GM18870 (cell line): ENCODE data around the gene STIMATE.

ENCODE experiments used
- ATAC-seq: cut with Tn5 transposase; IDR thresholded peaks from one replicate; pipeline ENCODE4 v1.9.1; 2021; ENCODE audit warnings: moderate library complexity; ENCODE audit not compliant: unreplicated experiment

Gene STIMATE

GRCh38 chr3:52793702-52794611, 103.4 kb downstream of the STIMATE start:
- no peak for ATAC-seq

GRCh38 chr3:52792961-52793695, 104.2 kb downstream of the STIMATE start:
- no peak for ATAC-seq

DNA sequence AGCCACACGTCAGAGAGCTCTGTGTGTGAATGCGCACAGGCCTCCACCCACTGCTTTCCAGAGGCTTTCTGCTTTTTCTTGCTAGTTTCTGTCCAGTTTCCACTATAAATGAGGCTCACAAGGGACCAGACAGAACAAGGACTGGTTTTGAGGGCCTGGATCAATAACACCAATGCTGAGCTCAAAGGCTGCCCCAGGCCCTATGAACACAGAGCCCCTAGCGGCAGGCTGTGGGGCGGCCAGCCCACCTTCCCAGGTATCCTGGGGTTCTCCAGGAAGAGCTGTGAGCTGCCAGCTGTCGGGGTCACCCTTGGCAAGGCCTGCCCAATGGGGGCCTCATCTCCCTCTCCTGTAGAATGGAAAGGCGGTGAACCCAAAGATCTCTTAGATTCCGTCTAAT, 104.9 kb downstream of the STIMATE start:
- ATAC-seq: no peak

DNA sequence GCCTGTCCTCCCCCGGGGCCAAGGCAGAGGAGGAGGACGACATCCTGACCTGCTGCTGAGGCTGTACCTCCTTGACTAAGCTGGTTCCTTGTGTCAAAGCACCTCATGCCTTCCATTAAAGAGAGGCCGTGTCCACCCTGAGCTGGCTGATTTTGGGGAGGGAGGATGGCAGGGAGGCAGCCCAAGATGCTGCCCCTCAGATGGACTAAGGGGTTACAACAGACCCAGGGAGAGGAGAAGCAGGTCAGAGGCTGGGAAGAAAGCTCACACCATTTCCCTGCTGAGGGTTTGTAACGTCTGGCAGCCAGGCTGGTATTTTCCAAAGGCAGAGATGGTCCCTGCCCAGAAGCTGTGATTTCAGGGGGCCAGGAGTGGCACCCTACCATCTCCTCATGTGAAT, 105.4 kb downstream of the STIMATE start:
- no peak for ATAC-seq

DNA sequence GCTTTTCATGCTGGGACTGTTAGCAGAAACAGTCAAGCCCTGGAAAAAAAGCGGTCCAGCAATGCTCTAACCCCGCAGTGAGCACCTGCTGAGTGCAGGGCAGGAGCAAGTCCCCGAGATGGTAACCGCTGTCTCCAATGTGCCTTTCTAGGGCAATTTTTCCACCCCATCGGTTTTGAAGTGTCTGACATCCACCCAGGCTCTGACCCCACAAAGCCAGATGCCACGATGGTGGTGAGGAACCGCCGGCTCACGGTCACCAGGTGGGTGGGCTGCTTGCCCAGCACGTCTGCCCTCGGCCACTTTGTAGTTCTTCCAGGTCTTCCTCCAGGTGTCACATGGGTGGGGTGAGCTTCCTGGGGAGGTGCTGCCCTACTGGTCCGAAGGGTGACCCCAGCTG, 106.0 kb downstream of the STIMATE start:
- no peak for ATAC-seq

DNA sequence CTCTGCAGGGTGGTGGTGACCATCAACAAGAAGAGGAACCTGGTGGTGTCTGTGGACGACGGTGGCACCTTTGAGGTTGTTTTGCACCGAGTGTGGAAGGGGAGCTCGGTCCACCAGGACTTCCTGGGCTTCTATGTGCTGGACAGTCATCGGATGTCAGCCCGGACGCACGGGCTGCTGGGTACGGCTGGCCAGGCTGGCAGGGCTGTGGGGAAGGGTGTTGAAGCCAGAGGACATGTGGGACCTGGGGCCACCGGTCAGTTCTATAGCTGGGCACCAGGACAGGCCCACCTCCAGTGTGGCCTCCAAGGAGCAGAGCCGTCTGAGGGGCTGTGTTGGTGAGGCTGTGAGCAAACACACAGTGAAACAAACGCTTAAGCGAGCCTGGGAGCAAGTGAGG, 106.6 kb downstream of the STIMATE start:
- no peak for ATAC-seq

DNA sequence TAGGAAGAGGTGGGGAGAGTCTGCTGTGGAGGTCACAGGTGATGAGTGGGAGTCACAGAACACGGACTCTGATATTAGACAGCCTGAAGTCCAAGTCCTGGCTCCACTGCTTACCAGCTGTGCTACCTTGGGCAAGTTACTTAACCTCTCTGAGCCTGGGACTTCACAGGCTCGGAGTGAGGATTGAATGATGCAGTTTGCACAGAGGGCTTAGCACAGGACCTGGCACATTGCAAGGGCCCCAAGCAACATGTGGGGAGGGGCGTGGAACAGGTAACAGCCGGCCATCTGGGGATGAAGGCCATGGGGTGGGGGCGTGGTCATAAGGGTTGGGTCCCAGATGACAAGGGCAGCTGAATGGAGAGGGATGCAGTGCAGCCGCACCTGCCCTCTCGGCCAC, 107.0 kb downstream of the STIMATE start:
- ATAC-seq: no peak

DNA sequence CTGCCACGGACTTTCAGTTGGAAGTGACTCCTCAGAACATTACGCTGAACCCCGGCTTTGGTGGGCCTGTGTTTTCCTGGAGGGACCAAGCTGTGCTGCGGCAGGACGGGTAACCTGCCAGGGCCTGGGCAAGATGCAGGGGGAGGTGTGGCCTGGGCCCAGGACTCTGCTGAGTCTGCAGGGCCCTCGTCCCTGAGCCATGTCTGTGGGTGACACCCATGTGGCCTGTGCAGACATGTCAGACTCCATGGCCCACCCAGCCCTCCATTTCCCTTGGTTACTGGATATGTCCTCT, 107.7 kb downstream of the STIMATE start:
- ATAC-seq: no peak

DNA sequence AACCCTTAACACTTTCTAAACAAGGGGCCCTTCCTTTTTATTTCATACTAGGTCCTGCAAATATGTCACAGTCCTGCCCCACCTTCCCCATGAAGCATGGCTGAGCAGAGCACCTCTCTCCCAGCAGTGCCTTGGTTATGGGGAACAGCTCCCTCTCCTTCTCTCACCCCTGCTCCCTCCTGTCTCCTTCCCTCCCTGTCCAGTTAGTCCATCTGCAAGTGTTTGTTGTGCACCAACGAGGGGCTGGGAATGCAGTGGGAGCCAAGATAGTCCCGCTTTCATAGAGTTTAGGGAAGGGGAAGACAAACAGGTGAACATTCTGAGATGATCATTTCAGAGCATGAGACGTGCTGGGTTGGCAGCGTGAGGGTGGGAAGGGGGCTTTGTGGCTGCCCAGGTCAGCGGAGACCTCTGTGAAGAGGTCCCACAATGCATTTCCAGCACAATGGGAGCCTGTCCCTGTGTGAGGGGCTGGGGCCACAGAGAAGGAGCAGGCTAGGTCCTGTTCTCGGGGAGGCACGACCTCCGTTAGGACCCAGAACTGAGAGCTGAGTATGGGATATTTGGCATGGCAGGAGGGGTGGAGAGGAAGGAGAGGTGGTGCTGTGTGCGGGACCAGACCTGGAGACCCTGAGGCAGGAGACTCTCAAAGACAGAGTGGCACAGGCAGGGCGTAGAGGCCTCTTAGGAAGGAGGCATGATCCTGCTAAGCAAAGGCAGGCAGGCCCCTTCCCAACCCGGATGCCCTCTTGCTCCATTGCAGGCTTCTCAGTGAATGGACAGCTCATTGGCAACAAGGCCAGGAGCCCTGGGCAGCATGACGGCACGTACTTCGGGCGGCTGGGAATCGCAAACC, 108.2 kb downstream of the STIMATE start:
- no peak for ATAC-seq

DNA sequence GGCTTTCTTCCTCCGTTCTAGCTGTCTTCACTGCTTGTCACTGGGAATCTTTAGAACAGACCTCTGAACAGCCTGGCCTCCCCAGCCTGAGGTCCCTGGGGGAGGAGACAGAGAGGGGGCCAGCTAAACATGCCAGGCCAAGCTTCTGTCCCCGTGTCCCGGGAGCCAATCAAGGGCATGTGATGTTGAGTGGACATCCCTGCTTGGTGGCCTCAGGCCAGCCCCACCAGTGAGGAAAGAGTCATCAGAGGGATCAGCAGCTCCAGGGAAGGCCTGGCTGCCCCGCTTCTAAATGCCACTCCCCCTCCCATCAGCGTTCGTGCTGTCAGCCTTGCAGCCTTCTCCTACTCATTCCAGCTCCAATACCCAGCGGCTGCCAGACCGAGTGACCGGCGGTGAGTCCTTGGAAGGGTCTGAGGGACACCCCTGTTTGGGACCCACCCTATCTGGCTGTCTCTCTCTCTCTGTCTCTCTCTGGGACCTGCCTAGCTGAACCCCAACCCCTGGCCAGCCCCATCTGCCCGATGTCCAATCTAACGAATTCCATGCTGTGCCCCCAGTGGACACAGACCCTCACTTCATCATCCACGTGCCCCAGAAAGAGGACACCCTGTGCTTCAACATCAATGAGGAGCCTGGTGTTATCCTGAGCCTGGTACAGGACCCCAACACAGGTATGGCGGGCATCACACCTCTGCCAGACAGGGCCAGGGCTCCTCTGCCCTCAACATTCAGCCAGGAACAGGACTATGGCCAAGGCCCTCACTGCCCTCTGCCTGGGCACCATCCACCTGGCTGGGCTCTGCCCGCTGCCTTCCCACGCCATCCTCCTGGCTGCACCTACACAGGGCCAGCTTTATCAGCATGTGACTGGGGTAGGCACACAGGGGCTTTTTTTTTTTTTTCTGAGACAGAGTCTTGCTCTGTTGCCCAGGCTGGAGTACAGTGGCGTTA, 109.4 kb downstream of the STIMATE start:
- no peak for ATAC-seq

GRCh38 chr3:52787246-52787645, 110.1 kb downstream of the STIMATE start:
- no peak for ATAC-seq
